Parathyroid adenoma (tissue), 2 donors: ENCODE results near the gene TEKT2.
A peak's percentile ranks its signal among the peaks of the same experiment; 100 is the strongest.

ENCODE experiments used
- H2AFZ ChIP-seq: fragments of 300-600 bp; sonication (generic); one replicate; pipeline ENCODE4 v1.7.0; 2017; ENCODE audit warnings: antibody characterized with exemption, mild to moderate bottlenecking
- H3K27ac ChIP-seq: fragments of 300-600 bp; sonication (generic); one replicate; pipeline ENCODE4 v1.7.0; 2017
- H3K27me3 ChIP-seq: fragments of 300-600 bp; sonication (generic); one replicate; pipeline ENCODE4 v1.7.0; 2017; ENCODE audit warnings: low read length; ENCODE audit not compliant: control insufficient read depth, insufficient read depth
- H3K36me3 ChIP-seq: fragments of 300-600 bp; sonication (generic); one replicate; pipeline ENCODE4 v1.7.0; 2017; ENCODE audit warnings: low read length; ENCODE audit not compliant: control insufficient read depth, insufficient read depth
- H3K4me1 ChIP-seq: fragments of 300-600 bp; sonication (generic); one replicate; pipeline ENCODE4 v1.7.0; 2017; ENCODE audit warnings: control low read depth
- H3K4me2 ChIP-seq: fragments of 300-600 bp; sonication (generic); one replicate; pipeline ENCODE4 v1.7.0; 2017; ENCODE audit warnings: low read length
- H3K4me3 ChIP-seq: fragments of 300-600 bp; sonication (generic); one replicate; pipeline ENCODE4 v1.7.0; 2017; ENCODE audit warnings: low read depth, low read length
- H3K79me2 ChIP-seq: fragments of 300-600 bp; sonication (generic); one replicate; pipeline ENCODE4 v1.7.0; 2017; ENCODE audit warnings: control low read depth
- H3K9ac ChIP-seq: fragments of 300-600 bp; sonication (generic); one replicate; pipeline ENCODE4 v1.7.0; 2017; ENCODE audit warnings: mild to moderate bottlenecking
- H3K9me3 ChIP-seq: fragments of 300-600 bp; sonication (generic); one replicate; pipeline ENCODE4 v1.7.0; 2017; ENCODE audit warnings: low read length; ENCODE audit not compliant: control insufficient read depth
- CTCF ChIP-seq: fragments of 300-600 bp; sonication (generic); IDR thresholded peaks from one replicate; pipeline ENCODE4 v1.7.0; 2017; ENCODE audit warnings: antibody characterized with exemption, mild to moderate bottlenecking
- donor health status: primary hyperparathyroidism.

TEKT2 gene

GRCh38 chr1:36081926-36082485 is 1.9 kb upstream of the TEKT2 start:
- no peak for TF ChIP-seq CTCF
- Histone ChIP-seq H3K27ac (no peak overlapping the region), H3K27me3 (no peaks in the 10 kb centered on the region), H3K4me1 (no peaks in the 10 kb centered on the region), H3K36me3 (no peaks in the 10 kb centered on the region), H3K4me2 (no peak overlapping the region), H3K9me3 (no peaks in the 10 kb centered on the region), H3K79me2 (no peaks in the 10 kb centered on the region), H3K9ac (no peak overlapping the region), H3K4me3 (no peak overlapping the region), H2AFZ (no peak overlapping the region)

- no peak overlapping the region for H2AFZ ChIP-seq
- no peak overlapping the region for H3K4me2 ChIP-seq
- no peak for TF ChIP-seq CTCF
- H3K9me3 ChIP-seq = no peaks in the 10 kb centered on the region
- H3K79me2 ChIP-seq = no peaks in the 10 kb centered on the region
- H3K36me3 ChIP-seq = no peaks in the 10 kb centered on the region
- H3K4me3 ChIP-seq = no peak overlapping the region
- no peak overlapping the region for H3K27ac ChIP-seq
- no peaks in the 10 kb centered on the region for H3K4me1 ChIP-seq
- H3K27me3 ChIP-seq = no peaks in the 10 kb centered on the region
- no peak overlapping the region for H3K9ac ChIP-seq
Measured at GRCh38 chr1:36083219-36083618, 675 bp upstream of the TEKT2 start.

- Histone ChIP-seq H3K9me3 (no peaks in the 10 kb centered on the region), H3K36me3 (no peaks in the 10 kb centered on the region), H3K4me2 (peak overlapping the region; percentile 53), H3K9ac (no peak overlapping the region), H3K4me3 (no peak overlapping the region), H3K27ac (no peak overlapping the region), H3K27me3 (no peaks in the 10 kb centered on the region), H2AFZ (peak overlapping the region; percentile 95), H3K79me2 (no peaks in the 10 kb centered on the region), H3K4me1 (no peaks in the 10 kb centered on the region)
- TF ChIP-seq CTCF = no peak
Measured at GRCh38 chr1:36084497-36085115, 712 bp downstream of the TEKT2 start.

- no peak overlapping the region for H3K27ac ChIP-seq
- no peaks in the 10 kb centered on the region for H3K4me1 ChIP-seq
- TF ChIP-seq CTCF = no peak
Measured at GRCh38 chr1:36085126-36085525, 1.2 kb downstream of the TEKT2 start.

More at GRCh38 chr1:36085126-36085525, 1.2 kb downstream of the TEKT2 start:
- Histone ChIP-seq H3K4me3 (no peak overlapping the region), H3K36me3 (no peaks in the 10 kb centered on the region), H3K27me3 (no peaks in the 10 kb centered on the region), H3K4me2 (no peak overlapping the region), H2AFZ (no peak overlapping the region), H3K79me2 (no peaks in the 10 kb centered on the region), H3K9ac (no peak overlapping the region), H3K9me3 (no peaks in the 10 kb centered on the region)
